HUES48 (cell line): Measurements from ENCODE around the gene CA6.

Source experiments
- H3K27ac ChIP-seq: one replicate; pipeline ENCODE4 v1.7.0; 2013; ENCODE audit warnings: low read depth, low read length, inconsistent platforms
- H3K27me3 ChIP-seq: 2 replicates; pipeline ENCODE4 v1.6.1; 2013; ENCODE audit warnings: mild to moderate bottlenecking, low read length; ENCODE audit not compliant: control insufficient read depth, insufficient read depth
- H3K36me3 ChIP-seq: 2 replicates; pipeline ENCODE4 v1.6.1; 2013; ENCODE audit warnings: low read length; ENCODE audit not compliant: control insufficient read depth, insufficient read depth
- H3K4me1 ChIP-seq: 2 replicates; pipeline ENCODE4 v1.6.1; 2013; ENCODE audit warnings: mild to moderate bottlenecking, low read length; ENCODE audit not compliant: control insufficient read depth, insufficient read depth
- H3K4me3 ChIP-seq: 2 replicates; pipeline ENCODE4 v1.5.1; 2013; ENCODE audit warnings: mild to moderate bottlenecking, low read depth, low read length
- H3K9ac ChIP-seq: 2 replicates; pipeline ENCODE4 v1.6.1; 2013; ENCODE audit warnings: mild to moderate bottlenecking, low read depth, low read length, moderate library complexity
- H3K9me3 ChIP-seq: 2 replicates; pipeline ENCODE4 v1.6.1; 2013; ENCODE audit warnings: low read length; ENCODE audit not compliant: control insufficient read depth, insufficient read depth

The CA6 gene

GRCh38 chr1:8970870-8971337, 25.2 kb downstream of the CA6 start:
- Histone ChIP-seq H3K4me1 (no peaks in the 10 kb centered on the region), H3K27ac (no peak overlapping the region), H3K4me3 (no peak overlapping the region), H3K9me3 (no peaks in the 10 kb centered on the region), H3K9ac (no peak overlapping the region), H3K36me3 (no peaks in the 10 kb centered on the region), H3K27me3 (no peaks in the 10 kb centered on the region)

GRCh38 chr1:8974551-8974950, 28.9 kb downstream of the CA6 start:
- Histone ChIP-seq H3K4me3 (no peak overlapping the region), H3K4me1 (no peaks in the 10 kb centered on the region), H3K9me3 (no peaks in the 10 kb centered on the region), H3K27ac (no peak overlapping the region), H3K36me3 (no peaks in the 10 kb centered on the region), H3K27me3 (no peaks in the 10 kb centered on the region), H3K9ac (no peak overlapping the region)

- H3K9ac ChIP-seq: no peak overlapping the region
- no peaks in the 10 kb centered on the region for H3K36me3 ChIP-seq
- no peak overlapping the region for H3K4me3 ChIP-seq
- no peaks in the 10 kb centered on the region for H3K9me3 ChIP-seq
- H3K4me1 ChIP-seq: no peaks in the 10 kb centered on the region
- no peaks in the 10 kb centered on the region for H3K27me3 ChIP-seq
- H3K27ac ChIP-seq: no peak overlapping the region
Observed at GRCh38 chr1:8976338-8976737, 30.7 kb downstream of the CA6 start.

GRCh38 chr1:8976896-8977450, 31.3 kb downstream of the CA6 start:
- H3K9me3 ChIP-seq: no peaks in the 10 kb centered on the region
- H3K27ac ChIP-seq: no peak overlapping the region
- no peaks in the 10 kb centered on the region for H3K36me3 ChIP-seq
- no peaks in the 10 kb centered on the region for H3K27me3 ChIP-seq
- no peak overlapping the region for H3K9ac ChIP-seq
- no peaks in the 10 kb centered on the region for H3K4me1 ChIP-seq
- no peak overlapping the region for H3K4me3 ChIP-seq

- Histone ChIP-seq H3K27ac (no peak overlapping the region), H3K4me1 (no peaks in the 10 kb centered on the region)
Observed at GRCh38 chr1:8980656-8981055, 35.0 kb downstream of the CA6 start.

GRCh38 chr1:8981169-8981568, 35.5 kb downstream of the CA6 start:
- Histone ChIP-seq H3K27ac (no peak overlapping the region), H3K4me1 (no peaks in the 10 kb centered on the region), H3K27me3 (no peaks in the 10 kb centered on the region), H3K9me3 (no peaks in the 10 kb centered on the region), H3K36me3 (no peaks in the 10 kb centered on the region), H3K9ac (no peak overlapping the region), H3K4me3 (no peak overlapping the region)

More at GRCh38 chr1:8980656-8981055, 35.0 kb downstream of the CA6 start:
- Histone ChIP-seq H3K36me3 (no peaks in the 10 kb centered on the region), H3K27me3 (no peaks in the 10 kb centered on the region), H3K4me3 (no peak overlapping the region), H3K9me3 (no peaks in the 10 kb centered on the region), H3K9ac (no peak overlapping the region)

GRCh38 chr1:8984203-8984602, 38.5 kb downstream of the CA6 start:
- Histone ChIP-seq H3K36me3 (no peaks in the 10 kb centered on the region), H3K4me3 (no peak overlapping the region), H3K27ac (no peak overlapping the region), H3K9ac (no peak overlapping the region), H3K27me3 (no peaks in the 10 kb centered on the region), H3K9me3 (no peaks in the 10 kb centered on the region), H3K4me1 (0 out of 2 replicates have a peak, but pooled peaks cover 4% of the 10 kb centered on the region)

GRCh38 chr1:8984990-8985389, 39.3 kb downstream of the CA6 start:
- Histone ChIP-seq H3K9ac (no peak overlapping the region), H3K36me3 (no peaks in the 10 kb centered on the region), H3K4me3 (no peak overlapping the region), H3K9me3 (no peaks in the 10 kb centered on the region), H3K27me3 (no peaks in the 10 kb centered on the region), H3K4me1 (0 out of 2 replicates have a peak, but pooled peaks cover 4% of the 10 kb centered on the region), H3K27ac (no peak overlapping the region)

- H3K4me1 ChIP-seq: 0 out of 2 replicates have a peak, but pooled peaks cover 4% of the 10 kb centered on the region
- no peaks in the 10 kb centered on the region for H3K27me3 ChIP-seq
- no peak overlapping the region for H3K27ac ChIP-seq
- no peaks in the 10 kb centered on the region for H3K9me3 ChIP-seq
- no peak overlapping the region for H3K9ac ChIP-seq
- H3K36me3 ChIP-seq: no peaks in the 10 kb centered on the region
- H3K4me3 ChIP-seq: no peak overlapping the region
Observed at GRCh38 chr1:8985915-8986813, 40.5 kb downstream of the CA6 start.

- no peak overlapping the region for H3K9ac ChIP-seq
- 0 out of 2 replicates have a peak, but pooled peaks cover 4% of the 10 kb centered on the region for H3K4me1 ChIP-seq
- no peaks in the 10 kb centered on the region for H3K36me3 ChIP-seq
- H3K9me3 ChIP-seq: no peaks in the 10 kb centered on the region
- H3K27me3 ChIP-seq: no peaks in the 10 kb centered on the region
- H3K27ac ChIP-seq: no peak overlapping the region
- no peak overlapping the region for H3K4me3 ChIP-seq
Observed at GRCh38 chr1:8986814-8987190, 41.1 kb downstream of the CA6 start.
